HepG2 (cell line): Measurements from ENCODE around the gene ANKS4B. TPM values are rescaled to one million over a fixed set of nuclear protein-coding genes. Genes with fewer than 3 reads are reported as not detected.

Experiments used
- CBX2 ChIP-seq, 2 experiments: fragments of 200-600 bp in 1 of 2; sonication (generic); formaldehyde crosslinking in 1 of 2; IDR thresholded peaks; 2 replicates each; pipeline versions ENCODE4 v1.7.0 to v1.8.1; 2018 to 2022; ENCODE audit warnings: low read depth in 2 of 2, low read length in 1 of 2, mild to moderate bottlenecking in 1 of 2, missing genetic modification reagents in 1 of 2
- ETV6 ChIP-seq: sonication (generic); formaldehyde crosslinking; conservative IDR thresholded peaks from 2 replicates; pipeline ENCODE4 v1.4.0; 2020; ENCODE audit warnings: missing genetic modification reagents
- HES4 ChIP-seq: sonication (generic); formaldehyde crosslinking; IDR thresholded peaks from 2 replicates; pipeline ENCODE4 v1.9.0; 2021; ENCODE audit warnings: mild to moderate bottlenecking, missing genetic modification reagents, borderline replicate concordance
- HNRNPK ChIP-seq: fragments of 200-400 bp; formaldehyde crosslinking; IDR thresholded peaks from 2 replicates; pipeline ENCODE4 v1.6.1; 2018; ENCODE audit warnings: low read length, low read depth, moderate library complexity, mild to moderate bottlenecking; ENCODE audit not compliant: poor library complexity, severe bottlenecking
- IRF2 ChIP-seq: IDR thresholded peaks from 2 replicates; pipeline ENCODE4 v1.6.1; 2018; ENCODE audit warnings: missing genetic modification reagents, missing compliant biosample characterization
- KAT2B ChIP-seq: fragments of 150-350 bp; IDR thresholded peaks from 2 replicates; pipeline ENCODE4 v1.6.1; 2014; ENCODE audit warnings: low read depth, low read length, borderline replicate concordance
- KDM3A ChIP-seq: IDR thresholded peaks from 2 replicates; pipeline ENCODE4 v1.6.1; 2018; ENCODE audit warnings: low read depth, missing compliant biosample characterization
- MAF1 ChIP-seq: sonication (generic); formaldehyde crosslinking; IDR thresholded peaks from 2 replicates; pipeline ENCODE4 v1.5.0; 2020; ENCODE audit warnings: missing genetic modification reagents, borderline replicate concordance
- MAX ChIP-seq: IDR thresholded peaks from 2 replicates; pipeline ENCODE4 v1.6.1; 2012; ENCODE audit warnings: inconsistent platforms
- NCOA2 ChIP-seq: sonication (generic); formaldehyde crosslinking; IDR thresholded peaks from 2 replicates; pipeline ENCODE4 v1.8.0; 2022; ENCODE audit warnings: inconsistent platforms
- POLR2AphosphoS2 ChIP-seq: IDR thresholded peaks from 2 replicates; pipeline ENCODE4 v1.6.1; 2011; ENCODE audit warnings: low read depth, low read length, improper control_type of control experiment
- TRIM24 ChIP-seq: sonication (generic); formaldehyde crosslinking; IDR thresholded peaks from 2 replicates; pipeline ENCODE4 v1.8.0; 2022; ENCODE audit warnings: mild to moderate bottlenecking, missing genetic modification reagents
- ZBTB49 ChIP-seq: sonication (generic); formaldehyde crosslinking; IDR thresholded peaks from 2 replicates; pipeline ENCODE4 v1.4.0; 2020; ENCODE audit warnings: missing genetic modification reagents, borderline replicate concordance
- ZFP91 ChIP-seq: sonication (generic); formaldehyde crosslinking; IDR thresholded peaks from 2 replicates; pipeline ENCODE4 v1.9.0; 2022; ENCODE audit warnings: missing genetic modification reagents, mild to moderate bottlenecking, borderline replicate concordance
- ZNF101 ChIP-seq: sonication (generic); formaldehyde crosslinking; IDR thresholded peaks from 2 replicates; pipeline ENCODE4 v1.4.0; 2020; ENCODE audit warnings: mild to moderate bottlenecking, low read depth, missing genetic modification reagents, borderline replicate concordance
- ZNF337 ChIP-seq: sonication (generic); formaldehyde crosslinking; IDR thresholded peaks from 2 replicates; pipeline ENCODE4 v1.5.1; 2020; ENCODE audit warnings: missing genetic modification reagents, low read depth, mild to moderate bottlenecking, borderline replicate concordance
- ZNF367 ChIP-seq: sonication (generic); formaldehyde crosslinking; IDR thresholded peaks from 2 replicates; pipeline ENCODE4 v1.4.0; 2020; ENCODE audit warnings: missing genetic modification reagents, borderline replicate concordance
- ZNF503 ChIP-seq: sonication (generic); formaldehyde crosslinking; IDR thresholded peaks from 2 replicates; pipeline ENCODE4 v1.4.0; 2020; ENCODE audit warnings: missing genetic modification reagents
- ZNF580 ChIP-seq: IDR thresholded peaks from 2 replicates; pipeline ENCODE4 v1.6.1; 2016; ENCODE audit warnings: low read depth, borderline replicate concordance
- ZNF772 ChIP-seq: sonication (generic); formaldehyde crosslinking; IDR thresholded peaks from 2 replicates; pipeline ENCODE4 v1.5.0; 2020; ENCODE audit warnings: mild to moderate bottlenecking, missing genetic modification reagents
- ZNF816 ChIP-seq: sonication (generic); formaldehyde crosslinking; IDR thresholded peaks from 2 replicates; pipeline ENCODE4 v1.8.0; 2022; ENCODE audit warnings: missing genetic modification reagents, mild to moderate bottlenecking, borderline replicate concordance
- polyA plus RNA-seq, 8 experiments: library from polyadenylated mRNA; depleted of rRNA in 3 of 8; stranded (reverse) in 7 of 8; unstranded in 1 of 8; fragments of >200 nt; fragmentation: Illumina TruSeq in 4 of 8; extraction: Trizol in 4 of 8; gene quantifications; 2 replicates each; pipeline versions ENCODE4 v1.2.1 to v1.2.3, GENCODE V29; 2011 to 2016; ENCODE audit warnings: low read depth in 4 of 8, missing spikeins in 1 of 8, mixed read lengths in 1 of 8; ENCODE audit not compliant: insufficient read depth in 1 of 8
- total RNA-seq, 5 experiments: library from RNA; depleted of rRNA; stranded (reverse); fragments of >200 nt; fragmentation: Illumina TruSeq; extraction: Trizol; gene quantifications; 2 replicates each; pipeline ENCODE4 v1.2.3, GENCODE V29; 2016; ENCODE audit warnings: low read depth in 1 of 5

Gene ANKS4B
- total and polyA plus RNA-seq, 2 of the 13 experiments (the other 11 are each of a cell fraction or from before 2014, with no cell fraction given): 6.5 to 30.0 TPM

GRCh38 chr16:21260870-21261791 lies 27.6 kb downstream of the ANKS4B start (continued):
- peak; percentile 80 for TF ChIP-seq ZNF503 (CRISPR knock-in tag)
- peak; percentile 87 for TF ChIP-seq IRF2
- no peak for TF ChIP-seq POLR2AphosphoS2
- no peak for TF ChIP-seq ETV6 (CRISPR knock-in tag)
- peak; percentile 58; the same call in 1 of the 2 replicates for TF ChIP-seq ZNF580 (CRISPR knock-in tag)
- TF ChIP-seq NCOA2 (CRISPR knock-in tag): peak; percentile 89
- 0 out of 2 replicates have a peak, but pooled peaks have one; percentile 60 for TF ChIP-seq TRIM24 (CRISPR knock-in tag)
- no peak for TF ChIP-seq CBX2 (IDR thresholded peaks at IDR 0.05; ENCODE audit: low read depth, low read length)
- no peak for TF ChIP-seq CBX2 (CRISPR knock-in tag; IDR thresholded peaks at IDR 0.05; ENCODE audit: low read depth)
- TF ChIP-seq ZBTB49 (CRISPR knock-in tag): no peak
- no peak; the same call in 1 of the 2 replicates for TF ChIP-seq ZNF816
- TF ChIP-seq KAT2B: no peak
- no peak for TF ChIP-seq MAF1 (CRISPR knock-in tag)
- TF ChIP-seq HNRNPK: no peak
- TF ChIP-seq ZNF367: no peak
- TF ChIP-seq MAX: peak; percentile 90
- TF ChIP-seq KDM3A: 0 out of 2 replicates have a peak, but pooled peaks have one; percentile 49
- no peak for TF ChIP-seq ZNF101
- TF ChIP-seq ZNF772 (CRISPR knock-in tag): peak; percentile 46; the same call in 1 of the 2 replicates
- no peak; the same call in 1 of the 2 replicates for TF ChIP-seq ZNF337
- TF ChIP-seq ZFP91 (CRISPR knock-in tag): peak; percentile 32; the same call in 1 of the 2 replicates
- no peak for TF ChIP-seq HES4 (CRISPR knock-in tag)
